HepG2 (cell line): ENCODE results near the gene PUM1. TPM values are rescaled to one million over a fixed set of nuclear protein-coding genes. Genes with fewer than 3 reads are reported as not detected.

Source experiments
- ATAC-seq: fragments of 200-7000 bp; cut with Tn5 transposase; 3 replicates; pipeline ENCODE4 v1.9.1; 2020; ENCODE audit warnings: mild to moderate bottlenecking, moderate library complexity
- BruUV-seq: library from RNA; stranded (reverse); fragments of 400-500 nt; replicated peaks from 2 replicates; lab custom pipeline; 2021; lab: Mats Ljungman, UMichigan
- CTCF ChIA-PET: fragments of 300-600 bp; formaldehyde crosslinking; extraction: SDS; loops from one replicate; lab custom pipeline; 2021; ENCODE audit warnings: low total read pairs, inconsistent platforms, low intra/inter-chr PET ratio; lab: Yijun Ruan, JAX
- POLR2A ChIA-PET: fragments of 350-600 bp; sonication (Branson Sonifier 250); formaldehyde crosslinking; loops from one replicate; lab custom pipeline; 2020; ENCODE audit warnings: antibody characterized with exemption, inconsistent platforms; lab: Yijun Ruan, JAX
- DNase-seq: peaks from one replicate; pipeline ENCODE4 v3.0.0-alpha.2; 2015; ENCODE audit warnings: low spot score
- FAIRE-seq: peaks from 3 replicates; lab custom pipeline; 2011; peaks lifted over from hg19 to GRCh38; lab: Jason Lieb, UNC
- H2AFZ ChIP-seq: one replicate; pipeline ENCODE4 v1.6.1; 2011; ENCODE audit warnings: low read length, inconsistent platforms
- H3K27ac ChIP-seq: fragments of 300-600 bp; 3 replicates; pipeline ENCODE4 v1.8.0; 2011; ENCODE audit warnings: mixed run types, mild to moderate bottlenecking, mixed read lengths, low read length, inconsistent platforms; ENCODE audit not compliant: insufficient read depth; ENCODE audit errors: extremely low read length
- H3K27me3 ChIP-seq, 2 experiments: fragments of 200-600 bp in 1 of 2; 2 replicates in 1 of 2; 3 replicates in 1 of 2; pipeline versions ENCODE4 v1.6.0 to v1.8.0; 2011; ENCODE audit warnings: low read length in 2 of 2, mild to moderate bottlenecking in 2 of 2, moderate library complexity in 2 of 2, inconsistent platforms in 1 of 2; ENCODE audit not compliant: insufficient read depth in 2 of 2, control insufficient read depth in 1 of 2
- H3K36me3 ChIP-seq, 2 experiments: fragments of 200-600 bp in 1 of 2; replicated peaks in 1 of 2; 2 replicates in 1 of 2; 3 replicates in 1 of 2; pipeline versions ENCODE4 v1.5.1 to v1.8.0; 2011; ENCODE audit warnings: low read length in 2 of 2, inconsistent platforms in 1 of 2; ENCODE audit not compliant: insufficient read depth in 2 of 2, control insufficient read depth in 1 of 2
- H3K4me1 ChIP-seq: 2 replicates; pipeline ENCODE4 v1.5.1; 2012; ENCODE audit warnings: low read length, inconsistent platforms; ENCODE audit not compliant: insufficient read depth
- H3K4me2 ChIP-seq: 2 replicates; pipeline ENCODE4 v1.6.0; 2011; ENCODE audit warnings: low read depth, low read length, inconsistent platforms
- H3K4me3 ChIP-seq, 3 experiments: fragments of 200-600 bp in 1 of 3; sonication (generic), shearing (Covaris generic) in 1 of 3; replicated peaks in 1 of 3; 2 replicates each; pipeline ENCODE4 v1.5.1; 2011 to 2016; ENCODE audit warnings: low read length in 3 of 3, inconsistent platforms in 2 of 3, low read depth in 2 of 3, mild to moderate bottlenecking in 2 of 3, control low read depth in 1 of 3, mixed read lengths in 1 of 3; ENCODE audit not compliant: insufficient read depth in 1 of 3
- H3K79me2 ChIP-seq: one replicate; pipeline ENCODE4 v1.6.1; 2011; ENCODE audit warnings: low read length, inconsistent platforms; ENCODE audit not compliant: insufficient read depth
- H3K9ac ChIP-seq: 2 replicates; pipeline ENCODE4 v1.6.0; 2011; ENCODE audit warnings: mild to moderate bottlenecking, low read depth, low read length, inconsistent platforms; ENCODE audit not compliant: insufficient read depth
- H3K9me3 ChIP-seq: 2 replicates; pipeline ENCODE4 v1.5.1; 2012; ENCODE audit warnings: mild to moderate bottlenecking, low read length
- H4K20me1 ChIP-seq: 2 replicates; pipeline ENCODE4 v1.6.0; 2011; ENCODE audit warnings: inconsistent platforms, mild to moderate bottlenecking, low read length, moderate library complexity; ENCODE audit not compliant: insufficient read depth
- EEA1 ChIP-seq: sonication (generic); formaldehyde crosslinking; IDR thresholded peaks from 2 replicates; pipeline ENCODE4 v1.5.1; 2020; ENCODE audit warnings: mild to moderate bottlenecking, missing genetic modification reagents, borderline replicate concordance
- JARID2 ChIP-seq: sonication (generic); formaldehyde crosslinking; IDR thresholded peaks from 2 replicates; pipeline ENCODE4 v1.8.1; 2023; ENCODE audit warnings: missing genetic modification reagents, inconsistent platforms; ENCODE audit not compliant: insufficient replicate concordance
- NFRKB ChIP-seq: fragments of 450-650 bp; IDR thresholded peaks from 2 replicates; pipeline ENCODE4 v1.6.1; 2017
- WIZ ChIP-seq: sonication (generic); formaldehyde crosslinking; IDR thresholded peaks from 2 replicates; pipeline ENCODE4 v1.5.1; 2020; ENCODE audit warnings: mild to moderate bottlenecking, missing genetic modification reagents
- ZNF101 ChIP-seq: sonication (generic); formaldehyde crosslinking; IDR thresholded peaks from 2 replicates; pipeline ENCODE4 v1.4.0; 2020; ENCODE audit warnings: mild to moderate bottlenecking, low read depth, missing genetic modification reagents, borderline replicate concordance
- ZNF607 ChIP-seq: sonication (generic); formaldehyde crosslinking; IDR thresholded peaks from 2 replicates; pipeline ENCODE4 v1.5.1; 2020; ENCODE audit warnings: missing genetic modification reagents, mild to moderate bottlenecking, borderline replicate concordance
- ZSCAN29 ChIP-seq: sonication (generic); formaldehyde crosslinking; conservative IDR thresholded peaks from 2 replicates; pipeline ENCODE4 v1.4.0; 2020; ENCODE audit warnings: mild to moderate bottlenecking, missing genetic modification reagents
- WGBS: methylation state at CpG from one replicate; pipeline ENCODE4 v1.1.6; 2017; ENCODE audit warnings: low lambda C conversion rate; 5-methylcytosine and 5-hydroxymethylcytosine counted together
- in situ Hi-C: cut with HindIII; loops from 2 replicates; pipeline ENCODE4 v1.10.0; 2017; ENCODE audit warnings: low pct_unique_long_range_greater_than_20kb; ENCODE audit not compliant: extremely low pct_ligation_motif_present
- intact Hi-C: fragments of 100-400 bp; cut with micrococcal nuclease; formaldehyde crosslinking; loops from one replicate; pipeline ENCODE4 v1.10.0; 2022; ENCODE audit not compliant: unreplicated experiment
- polyA plus RNA-seq, 8 experiments: library from polyadenylated mRNA; depleted of rRNA in 3 of 8; stranded (reverse) in 7 of 8; unstranded in 1 of 8; fragments of >200 nt; fragmentation: Illumina TruSeq in 4 of 8; extraction: Trizol in 4 of 8; gene quantifications; 2 replicates each; pipeline versions ENCODE4 v1.2.1 to v1.2.3, GENCODE V29; 2011 to 2016; ENCODE audit warnings: low read depth in 4 of 8, missing spikeins in 1 of 8, mixed read lengths in 1 of 8; ENCODE audit not compliant: insufficient read depth in 1 of 8
- total RNA-seq, 5 experiments: library from RNA; depleted of rRNA; stranded (reverse); fragments of >200 nt; fragmentation: Illumina TruSeq; extraction: Trizol; gene quantifications; 2 replicates each; pipeline ENCODE4 v1.2.3, GENCODE V29; 2016; ENCODE audit warnings: low read depth in 1 of 5
- TF ChIP-seq, protein P1 (sequence below): fragments of 450-650 bp; IDR thresholded peaks from 2 replicates; pipeline ENCODE4 v1.6.1; 2017; ENCODE audit warnings: mild to moderate bottlenecking
- TF ChIP-seq, protein P2 (sequence below): sonication (generic); formaldehyde crosslinking; IDR thresholded peaks from 2 replicates; pipeline ENCODE4 v1.8.1; 2023; ENCODE audit warnings: mild to moderate bottlenecking, missing genetic modification reagents
- TF ChIP-seq, protein P3 (sequence below): sonication (generic); formaldehyde crosslinking; IDR thresholded peaks from 2 replicates; pipeline ENCODE4 v1.4.0; 2020; ENCODE audit warnings: missing genetic modification reagents
- TF ChIP-seq, protein P4 (sequence below): sonication (generic); formaldehyde crosslinking; IDR thresholded peaks from 2 replicates; pipeline ENCODE4 v1.5.0; 2020; ENCODE audit warnings: mild to moderate bottlenecking, missing genetic modification reagents, borderline replicate concordance

PUM1 gene
- total and polyA plus RNA-seq, 2 of the 13 experiments (the other 11 are each of a cell fraction or from before 2014, with no cell fraction given), result 64.7 to 91.0 TPM

DNA sequence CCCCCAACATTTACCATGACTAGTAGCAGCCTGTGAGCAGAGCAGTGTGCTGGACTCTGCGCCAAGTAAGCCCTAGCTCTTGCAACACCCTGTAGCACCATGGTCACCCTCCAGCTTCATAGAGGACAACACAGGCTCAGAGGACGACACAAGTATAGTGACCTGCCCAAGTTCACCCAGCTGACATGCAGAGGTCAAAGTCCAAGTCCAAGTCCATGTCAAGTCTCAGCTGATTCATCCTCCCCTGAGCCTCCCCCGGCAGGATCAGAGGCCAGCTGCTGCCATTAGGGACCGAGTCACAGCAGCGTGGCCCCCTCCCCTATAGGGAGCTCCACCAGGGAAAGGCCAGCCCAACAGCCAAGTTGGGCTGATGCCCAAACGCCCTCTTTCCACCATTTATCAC is 172.8 kb downstream of the PUM1 start (continued):
- TF ChIP-seq, protein P1, sequence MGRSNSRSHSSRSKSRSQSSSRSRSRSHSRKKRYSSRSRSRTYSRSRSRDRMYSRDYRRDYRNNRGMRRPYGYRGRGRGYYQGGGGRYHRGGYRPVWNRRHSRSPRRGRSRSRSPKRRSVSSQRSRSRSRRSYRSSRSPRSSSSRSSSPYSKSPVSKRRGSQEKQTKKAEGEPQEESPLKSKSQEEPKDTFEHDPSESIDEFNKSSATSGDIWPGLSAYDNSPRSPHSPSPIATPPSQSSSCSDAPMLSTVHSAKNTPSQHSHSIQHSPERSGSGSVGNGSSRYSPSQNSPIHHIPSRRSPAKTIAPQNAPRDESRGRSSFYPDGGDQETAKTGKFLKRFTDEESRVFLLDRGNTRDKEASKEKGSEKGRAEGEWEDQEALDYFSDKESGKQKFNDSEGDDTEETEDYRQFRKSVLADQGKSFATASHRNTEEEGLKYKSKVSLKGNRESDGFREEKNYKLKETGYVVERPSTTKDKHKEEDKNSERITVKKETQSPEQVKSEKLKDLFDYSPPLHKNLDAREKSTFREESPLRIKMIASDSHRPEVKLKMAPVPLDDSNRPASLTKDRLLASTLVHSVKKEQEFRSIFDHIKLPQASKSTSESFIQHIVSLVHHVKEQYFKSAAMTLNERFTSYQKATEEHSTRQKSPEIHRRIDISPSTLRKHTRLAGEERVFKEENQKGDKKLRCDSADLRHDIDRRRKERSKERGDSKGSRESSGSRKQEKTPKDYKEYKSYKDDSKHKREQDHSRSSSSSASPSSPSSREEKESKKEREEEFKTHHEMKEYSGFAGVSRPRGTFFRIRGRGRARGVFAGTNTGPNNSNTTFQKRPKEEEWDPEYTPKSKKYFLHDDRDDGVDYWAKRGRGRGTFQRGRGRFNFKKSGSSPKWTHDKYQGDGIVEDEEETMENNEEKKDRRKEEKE, result no peak
- TF ChIP-seq, protein P2, sequence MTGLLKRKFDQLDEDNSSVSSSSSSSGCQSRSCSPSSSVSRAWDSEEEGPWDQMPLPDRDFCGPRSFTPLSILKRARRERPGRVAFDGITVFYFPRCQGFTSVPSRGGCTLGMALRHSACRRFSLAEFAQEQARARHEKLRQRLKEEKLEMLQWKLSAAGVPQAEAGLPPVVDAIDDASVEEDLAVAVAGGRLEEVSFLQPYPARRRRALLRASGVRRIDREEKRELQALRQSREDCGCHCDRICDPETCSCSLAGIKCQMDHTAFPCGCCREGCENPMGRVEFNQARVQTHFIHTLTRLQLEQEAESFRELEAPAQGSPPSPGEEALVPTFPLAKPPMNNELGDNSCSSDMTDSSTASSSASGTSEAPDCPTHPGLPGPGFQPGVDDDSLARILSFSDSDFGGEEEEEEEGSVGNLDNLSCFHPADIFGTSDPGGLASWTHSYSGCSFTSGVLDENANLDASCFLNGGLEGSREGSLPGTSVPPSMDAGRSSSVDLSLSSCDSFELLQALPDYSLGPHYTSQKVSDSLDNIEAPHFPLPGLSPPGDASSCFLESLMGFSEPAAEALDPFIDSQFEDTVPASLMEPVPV (CRISPR knock-in tag), result no peak
- TF ChIP-seq NFRKB (no peak), ZSCAN29 (CRISPR knock-in tag) (no peak)

DNA sequence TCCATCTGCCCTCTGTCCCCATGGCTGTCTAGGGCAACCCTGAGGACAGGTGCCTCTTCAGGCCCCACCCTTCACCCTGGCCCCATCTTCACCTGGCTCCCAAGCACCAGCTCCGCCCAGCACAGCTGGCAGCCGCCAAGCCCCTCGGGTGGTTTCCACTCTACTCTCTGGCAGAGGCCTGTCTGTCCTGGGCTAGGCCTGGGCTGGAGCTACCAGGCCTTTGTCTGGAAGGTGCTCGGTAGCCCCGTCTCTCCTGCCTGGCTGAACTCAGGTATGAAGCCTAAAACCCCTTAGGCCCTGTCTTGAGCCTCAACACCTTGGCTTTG is 174.3 kb downstream of the PUM1 start:
- H3K9me3 ChIP-seq, result no peaks in the 10 kb centered on the region
- H4K20me1 ChIP-seq, result no peaks in the 10 kb centered on the region
- in situ Hi-C loops, result no loop called here
- no peak overlapping the region for H3K4me3 ChIP-seq
- no peak for FAIRE-seq
- no peak for ATAC-seq
- H3K36me3 ChIP-seq, result no peaks in the 10 kb centered on the region
- peaks cover 27% of the 10 kb centered on the region for H3K4me1 ChIP-seq
- H3K27ac ChIP-seq, result no peak overlapping the region
- ChIA-PET CTCF (no interaction called here), POLR2A (no interaction called here)
- H3K9ac ChIP-seq, result no peak overlapping the region
- BruUV-seq, result no TSS peak
- H3K27me3 ChIP-seq, result peaks cover 0 to 2% of the 10 kb centered on the region in 2 experiments; a peak in 2 of 5 replicates
- WGBS, result 10% methylated on average over 2 of the region's 5 CpGs
- intact Hi-C loops, result no loop called here
- no peak for DNase-seq
- H3K79me2 ChIP-seq, result no peaks in the 10 kb centered on the region
- no peak overlapping the region for H3K4me2 ChIP-seq
- H2AFZ ChIP-seq, result no peak overlapping the region
- TF ChIP-seq EEA1 (CRISPR knock-in tag), result no peak
- no peak for TF ChIP-seq JARID2 (CRISPR knock-in tag)
- TF ChIP-seq ZNF101, result no peak
- TF ChIP-seq, protein P3, sequence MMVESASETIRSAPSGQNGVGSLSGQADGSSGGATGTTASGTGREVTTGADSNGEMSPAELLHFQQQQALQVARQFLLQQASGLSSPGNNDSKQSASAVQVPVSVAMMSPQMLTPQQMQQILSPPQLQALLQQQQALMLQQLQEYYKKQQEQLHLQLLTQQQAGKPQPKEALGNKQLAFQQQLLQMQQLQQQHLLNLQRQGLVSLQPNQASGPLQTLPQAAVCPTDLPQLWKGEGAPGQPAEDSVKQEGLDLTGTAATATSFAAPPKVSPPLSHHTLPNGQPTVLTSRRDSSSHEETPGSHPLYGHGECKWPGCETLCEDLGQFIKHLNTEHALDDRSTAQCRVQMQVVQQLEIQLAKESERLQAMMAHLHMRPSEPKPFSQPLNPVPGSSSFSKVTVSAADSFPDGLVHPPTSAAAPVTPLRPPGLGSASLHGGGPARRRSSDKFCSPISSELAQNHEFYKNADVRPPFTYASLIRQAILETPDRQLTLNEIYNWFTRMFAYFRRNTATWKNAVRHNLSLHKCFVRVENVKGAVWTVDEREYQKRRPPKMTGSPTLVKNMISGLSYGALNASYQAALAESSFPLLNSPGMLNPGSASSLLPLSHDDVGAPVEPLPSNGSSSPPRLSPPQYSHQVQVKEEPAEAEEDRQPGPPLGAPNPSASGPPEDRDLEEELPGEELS (CRISPR knock-in tag), result no peak
- no peak for TF ChIP-seq WIZ (CRISPR knock-in tag)
- no peak for TF ChIP-seq ZNF607 (CRISPR knock-in tag)
- TF ChIP-seq, protein P4, sequence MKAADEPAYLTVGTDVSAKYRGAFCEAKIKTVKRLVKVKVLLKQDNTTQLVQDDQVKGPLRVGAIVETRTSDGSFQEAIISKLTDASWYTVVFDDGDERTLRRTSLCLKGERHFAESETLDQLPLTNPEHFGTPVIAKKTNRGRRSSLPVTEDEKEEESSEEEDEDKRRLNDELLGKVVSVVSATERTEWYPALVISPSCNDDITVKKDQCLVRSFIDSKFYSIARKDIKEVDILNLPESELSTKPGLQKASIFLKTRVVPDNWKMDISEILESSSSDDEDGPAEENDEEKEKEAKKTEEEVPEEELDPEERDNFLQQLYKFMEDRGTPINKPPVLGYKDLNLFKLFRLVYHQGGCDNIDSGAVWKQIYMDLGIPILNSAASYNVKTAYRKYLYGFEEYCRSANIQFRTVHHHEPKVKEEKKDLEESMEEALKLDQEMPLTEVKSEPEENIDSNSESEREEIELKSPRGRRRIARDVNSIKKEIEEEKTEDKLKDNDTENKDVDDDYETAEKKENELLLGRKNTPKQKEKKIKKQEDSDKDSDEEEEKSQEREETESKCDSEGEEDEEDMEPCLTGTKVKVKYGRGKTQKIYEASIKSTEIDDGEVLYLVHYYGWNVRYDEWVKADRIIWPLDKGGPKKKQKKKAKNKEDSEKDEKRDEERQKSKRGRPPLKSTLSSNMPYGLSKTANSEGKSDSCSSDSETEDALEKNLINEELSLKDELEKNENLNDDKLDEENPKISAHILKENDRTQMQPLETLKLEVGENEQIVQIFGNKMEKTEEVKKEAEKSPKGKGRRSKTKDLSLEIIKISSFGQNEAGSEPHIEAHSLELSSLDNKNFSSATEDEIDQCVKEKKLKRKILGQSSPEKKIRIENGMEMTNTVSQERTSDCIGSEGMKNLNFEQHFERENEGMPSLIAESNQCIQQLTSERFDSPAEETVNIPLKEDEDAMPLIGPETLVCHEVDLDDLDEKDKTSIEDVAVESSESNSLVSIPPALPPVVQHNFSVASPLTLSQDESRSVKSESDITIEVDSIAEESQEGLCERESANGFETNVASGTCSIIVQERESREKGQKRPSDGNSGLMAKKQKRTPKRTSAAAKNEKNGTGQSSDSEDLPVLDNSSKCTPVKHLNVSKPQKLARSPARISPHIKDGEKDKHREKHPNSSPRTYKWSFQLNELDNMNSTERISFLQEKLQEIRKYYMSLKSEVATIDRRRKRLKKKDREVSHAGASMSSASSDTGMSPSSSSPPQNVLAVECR (CRISPR knock-in tag), result 0 out of 2 replicates have a peak, but pooled peaks have one; percentile 15
